HG03039 (cell line): ENCODE data around the gene RAX.

Experiments used
- ATAC-seq: cut with Tn5 transposase; IDR thresholded peaks from one replicate; pipeline ENCODE4 v1.9.1; 2021; ENCODE audit warnings: mild to moderate bottlenecking, moderate library complexity; ENCODE audit not compliant: unreplicated experiment

Gene RAX

GRCh38 chr18:59249199-59249774 lies 24.0 kb downstream of the RAX start:
- ATAC-seq, result no peak

GRCh38 chr18:59246796-59247195 lies 26.5 kb downstream of the RAX start:
- no peak for ATAC-seq

- no peak for ATAC-seq
These were observed 30.3 kb downstream of the RAX start for GRCh38 chr18:59242906-59243305.

GRCh38 chr18:59239642-59240041 lies 33.6 kb downstream of the RAX start:
- no peak for ATAC-seq

GRCh38 chr18:59238385-59238784 lies 34.9 kb downstream of the RAX start:
- no peak for ATAC-seq

GRCh38 chr18:59233017-59233410 lies 40.2 kb downstream of the RAX start:
- ATAC-seq, result no peak

GRCh38 chr18:59232309-59233016 lies 40.8 kb downstream of the RAX start:
- no peak for ATAC-seq

- no peak for ATAC-seq
These were observed 41.4 kb downstream of the RAX start for GRCh38 chr18:59231877-59232276.

GRCh38 chr18:59231114-59231513 lies 42.1 kb downstream of the RAX start:
- no peak for ATAC-seq

GRCh38 chr18:59229701-59230443 lies 43.4 kb downstream of the RAX start:
- no peak for ATAC-seq

- ATAC-seq, result no peak
These were observed 44.1 kb downstream of the RAX start for GRCh38 chr18:59229191-59229590.

GRCh38 chr18:59228351-59228750 lies 44.9 kb downstream of the RAX start:
- ATAC-seq, result no peak

GRCh38 chr18:59222341-59222740 lies 50.9 kb downstream of the RAX start:
- no peak for ATAC-seq

GRCh38 chr18:59220784-59221765 lies 52.2 kb downstream of the RAX start:
- ATAC-seq, result no peak

- no peak for ATAC-seq
These were observed 53.0 kb downstream of the RAX start for GRCh38 chr18:59220164-59220783.

GRCh38 chr18:59219672-59220163 lies 53.5 kb downstream of the RAX start, which contains the start of gene GRP:
Gene GRP, plus strand, starts transcription at chr18:59220158. Its CDS starts 108 bp downstream, at chr18:59220266.
- ATAC-seq, result no peak

GRCh38 chr18:59218018-59218417 lies 55.2 kb downstream of the RAX start:
- ATAC-seq, result no peak
